HG02678 (cell line): Measurements from ENCODE around the gene ZBTB24.
A peak's percentile ranks its signal among the peaks of the same experiment; 100 is the strongest.

Source experiments
- ATAC-seq: cut with Tn5 transposase; IDR thresholded peaks from one replicate; pipeline ENCODE4 v1.9.1; 2021; ENCODE audit warnings: mild to moderate bottlenecking, moderate library complexity; ENCODE audit not compliant: unreplicated experiment

Gene ZBTB24

GRCh38 chr6:109503327-109504224 lies 20.6 kb upstream of the ZBTB24 start:
- no peak for ATAC-seq

- no peak for ATAC-seq
Observed at GRCh38 chr6:109498936-109499335, 15.9 kb upstream of the ZBTB24 start.

GRCh38 chr6:109498052-109498451 lies 15.0 kb upstream of the ZBTB24 start:
- ATAC-seq, result no peak

- no peak for ATAC-seq
Observed at GRCh38 chr6:109496036-109496772, 13.2 kb upstream of the ZBTB24 start.

GRCh38 chr6:109493865-109494264 lies 10.8 kb upstream of the ZBTB24 start:
- no peak for ATAC-seq

GRCh38 chr6:109491207-109491938 lies 8.4 kb upstream of the ZBTB24 start:
- peak; percentile 49 for ATAC-seq

GRCh38 chr6:109490713-109491112 lies 7.7 kb upstream of the ZBTB24 start:
- ATAC-seq, result no peak

- ATAC-seq, result no peak
Observed at GRCh38 chr6:109488001-109488400, 5.0 kb upstream of the ZBTB24 start.

- ATAC-seq, result no peak
Observed at GRCh38 chr6:109486068-109486467, 3.0 kb upstream of the ZBTB24 start.

- ATAC-seq, result no peak
Observed at GRCh38 chr6:109485266-109485935, 2.4 kb upstream of the ZBTB24 start.

- ATAC-seq, result no peak
Observed at GRCh38 chr6:109484122-109484521, 1.1 kb upstream of the ZBTB24 start.

GRCh38 chr6:109483735-109484057 lies 677 bp upstream of the ZBTB24 start:
- no peak for ATAC-seq

- no peak for ATAC-seq
Observed at GRCh38 chr6:109480993-109481480, 2.0 kb downstream of the ZBTB24 start.

- no peak for ATAC-seq
Observed at GRCh38 chr6:109478841-109479624, 4.0 kb downstream of the ZBTB24 start.

GRCh38 chr6:109478222-109478805 lies 4.7 kb downstream of the ZBTB24 start:
- ATAC-seq, result no peak

- ATAC-seq, result peak; percentile 75
Observed at GRCh38 chr6:109477725-109478124, 5.3 kb downstream of the ZBTB24 start.

GRCh38 chr6:109477184-109477583 lies 5.8 kb downstream of the ZBTB24 start:
- no peak for ATAC-seq

- ATAC-seq, result no peak
Observed at GRCh38 chr6:109475625-109476024, 7.4 kb downstream of the ZBTB24 start.

GRCh38 chr6:109474995-109475394 lies 8.0 kb downstream of the ZBTB24 start:
- ATAC-seq, result no peak

- ATAC-seq, result no peak
Observed at GRCh38 chr6:109473120-109473519, 9.9 kb downstream of the ZBTB24 start.
